ENCODE data around the gene TMOD1. TPM values are rescaled to one million over a fixed set of nuclear protein-coding genes. Genes with fewer than 3 reads are reported as not detected.

TMOD1 gene
- total and polyA plus RNA-seq, 2 experiments from 2014 or later, result 0.69 to 4.5 TPM

DNA sequence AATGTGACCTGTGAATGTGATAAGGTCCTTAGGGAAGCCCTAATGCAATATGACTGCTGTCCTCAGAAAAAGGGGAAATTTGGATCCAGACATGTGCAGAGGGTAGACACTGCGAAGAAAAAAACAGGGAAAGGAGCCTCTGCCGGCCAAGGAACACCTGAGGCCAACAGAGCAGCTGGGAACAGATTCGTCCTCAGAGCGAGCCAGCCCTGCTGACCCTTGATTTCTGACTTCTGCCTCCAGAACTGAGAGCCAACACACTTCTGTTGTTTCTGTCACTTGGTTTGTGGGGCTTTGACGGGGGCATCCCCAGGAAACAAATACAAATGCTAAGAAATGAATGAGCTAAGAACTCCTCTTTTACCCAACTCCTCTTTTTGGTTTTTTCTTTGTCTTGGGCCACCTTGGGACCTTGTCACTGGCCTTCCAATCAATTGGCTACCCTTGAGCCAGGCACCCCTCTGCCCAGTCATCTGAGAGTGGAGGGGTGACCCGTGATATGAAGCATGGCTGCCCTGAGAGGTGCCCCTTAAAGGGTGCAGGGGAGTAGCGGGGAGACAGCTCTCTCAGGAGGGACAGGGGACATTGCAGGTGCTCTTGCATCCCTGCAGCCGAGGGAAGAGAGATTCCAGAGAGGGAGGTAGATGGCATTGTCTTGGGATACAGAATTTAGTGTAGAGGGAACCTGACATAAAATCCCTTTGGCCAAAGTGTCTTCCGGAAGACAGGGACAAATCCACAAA, 16.9 kb downstream of the TMOD1 start:
- ATAC-seq (no peak), DNase-seq (ENCODE audit: low spot score) (no peak)
- TF ChIP-seq, protein P1, sequence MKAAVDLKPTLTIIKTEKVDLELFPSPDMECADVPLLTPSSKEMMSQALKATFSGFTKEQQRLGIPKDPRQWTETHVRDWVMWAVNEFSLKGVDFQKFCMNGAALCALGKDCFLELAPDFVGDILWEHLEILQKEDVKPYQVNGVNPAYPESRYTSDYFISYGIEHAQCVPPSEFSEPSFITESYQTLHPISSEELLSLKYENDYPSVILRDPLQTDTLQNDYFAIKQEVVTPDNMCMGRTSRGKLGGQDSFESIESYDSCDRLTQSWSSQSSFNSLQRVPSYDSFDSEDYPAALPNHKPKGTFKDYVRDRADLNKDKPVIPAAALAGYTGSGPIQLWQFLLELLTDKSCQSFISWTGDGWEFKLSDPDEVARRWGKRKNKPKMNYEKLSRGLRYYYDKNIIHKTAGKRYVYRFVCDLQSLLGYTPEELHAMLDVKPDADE (IDR thresholded peaks at IDR 0.05), result no peak
- no peak for TF ChIP-seq STAT1 (IDR thresholded peaks at IDR 0.05; ENCODE audit: unreplicated experiment)
- TF ChIP-seq, protein P2, sequence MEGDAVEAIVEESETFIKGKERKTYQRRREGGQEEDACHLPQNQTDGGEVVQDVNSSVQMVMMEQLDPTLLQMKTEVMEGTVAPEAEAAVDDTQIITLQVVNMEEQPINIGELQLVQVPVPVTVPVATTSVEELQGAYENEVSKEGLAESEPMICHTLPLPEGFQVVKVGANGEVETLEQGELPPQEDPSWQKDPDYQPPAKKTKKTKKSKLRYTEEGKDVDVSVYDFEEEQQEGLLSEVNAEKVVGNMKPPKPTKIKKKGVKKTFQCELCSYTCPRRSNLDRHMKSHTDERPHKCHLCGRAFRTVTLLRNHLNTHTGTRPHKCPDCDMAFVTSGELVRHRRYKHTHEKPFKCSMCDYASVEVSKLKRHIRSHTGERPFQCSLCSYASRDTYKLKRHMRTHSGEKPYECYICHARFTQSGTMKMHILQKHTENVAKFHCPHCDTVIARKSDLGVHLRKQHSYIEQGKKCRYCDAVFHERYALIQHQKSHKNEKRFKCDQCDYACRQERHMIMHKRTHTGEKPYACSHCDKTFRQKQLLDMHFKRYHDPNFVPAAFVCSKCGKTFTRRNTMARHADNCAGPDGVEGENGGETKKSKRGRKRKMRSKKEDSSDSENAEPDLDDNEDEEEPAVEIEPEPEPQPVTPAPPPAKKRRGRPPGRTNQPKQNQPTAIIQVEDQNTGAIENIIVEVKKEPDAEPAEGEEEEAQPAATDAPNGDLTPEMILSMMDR (conservative IDR thresholded peaks at IDR 0.05; ENCODE audit: low read depth in 2 of 2), result no peak
- no peak for TF ChIP-seq ZNF114 (CRISPR knock-in tag; IDR thresholded peaks at IDR 0.05)
- TF ChIP-seq, protein P3, sequence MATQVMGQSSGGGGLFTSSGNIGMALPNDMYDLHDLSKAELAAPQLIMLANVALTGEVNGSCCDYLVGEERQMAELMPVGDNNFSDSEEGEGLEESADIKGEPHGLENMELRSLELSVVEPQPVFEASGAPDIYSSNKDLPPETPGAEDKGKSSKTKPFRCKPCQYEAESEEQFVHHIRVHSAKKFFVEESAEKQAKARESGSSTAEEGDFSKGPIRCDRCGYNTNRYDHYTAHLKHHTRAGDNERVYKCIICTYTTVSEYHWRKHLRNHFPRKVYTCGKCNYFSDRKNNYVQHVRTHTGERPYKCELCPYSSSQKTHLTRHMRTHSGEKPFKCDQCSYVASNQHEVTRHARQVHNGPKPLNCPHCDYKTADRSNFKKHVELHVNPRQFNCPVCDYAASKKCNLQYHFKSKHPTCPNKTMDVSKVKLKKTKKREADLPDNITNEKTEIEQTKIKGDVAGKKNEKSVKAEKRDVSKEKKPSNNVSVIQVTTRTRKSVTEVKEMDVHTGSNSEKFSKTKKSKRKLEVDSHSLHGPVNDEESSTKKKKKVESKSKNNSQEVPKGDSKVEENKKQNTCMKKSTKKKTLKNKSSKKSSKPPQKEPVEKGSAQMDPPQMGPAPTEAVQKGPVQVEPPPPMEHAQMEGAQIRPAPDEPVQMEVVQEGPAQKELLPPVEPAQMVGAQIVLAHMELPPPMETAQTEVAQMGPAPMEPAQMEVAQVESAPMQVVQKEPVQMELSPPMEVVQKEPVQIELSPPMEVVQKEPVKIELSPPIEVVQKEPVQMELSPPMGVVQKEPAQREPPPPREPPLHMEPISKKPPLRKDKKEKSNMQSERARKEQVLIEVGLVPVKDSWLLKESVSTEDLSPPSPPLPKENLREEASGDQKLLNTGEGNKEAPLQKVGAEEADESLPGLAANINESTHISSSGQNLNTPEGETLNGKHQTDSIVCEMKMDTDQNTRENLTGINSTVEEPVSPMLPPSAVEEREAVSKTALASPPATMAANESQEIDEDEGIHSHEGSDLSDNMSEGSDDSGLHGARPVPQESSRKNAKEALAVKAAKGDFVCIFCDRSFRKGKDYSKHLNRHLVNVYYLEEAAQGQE (IDR thresholded peaks at IDR 0.05; ENCODE audit: unreplicated experiment), result no peak
- no peak for TF ChIP-seq JUNB (IDR thresholded peaks at IDR 0.05; ENCODE audit: unreplicated experiment)
- no peak for TF ChIP-seq POLR2AphosphoS5 (IDR thresholded peaks at IDR 0.05; ENCODE audit: low read depth)
- Histone ChIP-seq H3F3A (replicated peaks; ENCODE audit: low read depth) (no peaks in the 10 kb centered on the region), H3K79me2 (replicated peaks; ENCODE audit: insufficient read depth) (no peaks in the 10 kb centered on the region), H3K9me2 (ENCODE audit: insufficient read depth) (no peaks in the 10 kb centered on the region), H4K20me1 (replicated peaks; ENCODE audit: insufficient read depth) (no peaks in the 10 kb centered on the region), H2AFZ (no peak overlapping the region), H3K36me3 (ENCODE audit: insufficient read depth) (no peaks in the 10 kb centered on the region), H3K4me2 (no peak overlapping the region), H3K27ac (ENCODE audit: low read depth) (no peak overlapping the region), H3K27me3 (ENCODE audit: insufficient read depth) (no peaks in the 10 kb centered on the region), H3K4me3 (no peak overlapping the region), H3K4me1 (ENCODE audit: insufficient read depth) (no peaks in the 10 kb centered on the region)
- Mint-ChIP-seq H3K27me3 (ENCODE audit: insufficient read depth, low read depth, poor library complexity) (peaks cover 17% of the 10 kb centered on the region), H3K27ac (no peak overlapping the region), H3K4me1 (peaks cover 12% of the 10 kb centered on the region), H3K36me3 (ENCODE audit: low read depth) (no peaks in the 10 kb centered on the region), H3K9me3 (no peaks in the 10 kb centered on the region; the same call in 1 of the 3 replicates), H3K4me3 (no peak overlapping the region)

DNA sequence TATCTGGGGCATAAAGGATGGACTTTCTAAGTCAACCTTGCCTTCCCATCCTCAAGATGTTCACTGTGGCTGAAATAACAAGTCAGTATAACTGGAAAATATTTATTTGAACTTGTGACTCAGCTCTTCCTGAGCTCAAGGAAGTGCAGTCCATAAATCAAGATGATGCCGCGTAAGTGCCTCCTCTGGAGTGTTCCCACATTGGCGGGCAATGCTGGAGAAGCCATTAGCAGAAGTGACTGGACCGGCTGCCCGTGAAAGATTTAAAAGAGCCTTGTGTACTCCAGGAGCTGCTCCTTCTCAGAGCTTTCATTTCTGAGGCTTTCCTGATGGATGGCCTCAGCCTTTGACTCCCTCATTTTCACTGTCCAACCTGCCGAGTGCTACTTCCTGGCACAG, 17.4 kb downstream of the TMOD1 start:
- Mint-ChIP-seq H3K4me1 (peaks cover 12% of the 10 kb centered on the region), H3K9me3 (no peaks in the 10 kb centered on the region; the same call in 1 of the 3 replicates), H3K4me3 (no peak overlapping the region), H3K27ac (no peak overlapping the region), H3K36me3 (ENCODE audit: low read depth) (no peaks in the 10 kb centered on the region), H3K27me3 (ENCODE audit: insufficient read depth, low read depth, poor library complexity) (peaks cover 17% of the 10 kb centered on the region)
- no peak overlapping the region for H3K4me3 ChIP-seq
- no peaks in the 10 kb centered on the region for H4K20me1 ChIP-seq (replicated peaks; ENCODE audit: insufficient read depth)
- no peaks in the 10 kb centered on the region for H3F3A ChIP-seq (replicated peaks; ENCODE audit: low read depth)
- H2AFZ ChIP-seq, result no peak overlapping the region
- no peak overlapping the region for H3K4me2 ChIP-seq
- DNase-seq (ENCODE audit: low spot score) (no peak), ATAC-seq (no peak)
- H3K9me2 ChIP-seq (ENCODE audit: insufficient read depth), result no peaks in the 10 kb centered on the region
- no peaks in the 10 kb centered on the region for H3K27me3 ChIP-seq (ENCODE audit: insufficient read depth)
- H3K36me3 ChIP-seq (ENCODE audit: insufficient read depth), result no peaks in the 10 kb centered on the region
- H3K27ac ChIP-seq (ENCODE audit: low read depth), result no peak overlapping the region
- H3K4me1 ChIP-seq (ENCODE audit: insufficient read depth), result no peaks in the 10 kb centered on the region
- no peaks in the 10 kb centered on the region for H3K79me2 ChIP-seq (replicated peaks; ENCODE audit: insufficient read depth)
- TF ChIP-seq, protein P3 (IDR thresholded peaks at IDR 0.05; ENCODE audit: unreplicated experiment), result no peak
- no peak for TF ChIP-seq POLR2AphosphoS5 (IDR thresholded peaks at IDR 0.05; ENCODE audit: low read depth)
- TF ChIP-seq, protein P2 (conservative IDR thresholded peaks at IDR 0.05; ENCODE audit: low read depth in 2 of 2), result no peak

Measured in GM23338 (cell line).